HG02623 (cell line): ENCODE measurements around the gene FUT9.

Source experiments
- ATAC-seq: cut with Tn5 transposase; IDR thresholded peaks from one replicate; pipeline ENCODE4 v1.9.1; 2021; ENCODE audit warnings: moderate library complexity; ENCODE audit not compliant: unreplicated experiment

The FUT9 gene

GRCh38 chr6:96066376-96066775 lies 50.6 kb downstream of the FUT9 start:
- ATAC-seq: no peak

GRCh38 chr6:96073555-96073954 lies 57.8 kb downstream of the FUT9 start:
- no peak for ATAC-seq

DNA sequence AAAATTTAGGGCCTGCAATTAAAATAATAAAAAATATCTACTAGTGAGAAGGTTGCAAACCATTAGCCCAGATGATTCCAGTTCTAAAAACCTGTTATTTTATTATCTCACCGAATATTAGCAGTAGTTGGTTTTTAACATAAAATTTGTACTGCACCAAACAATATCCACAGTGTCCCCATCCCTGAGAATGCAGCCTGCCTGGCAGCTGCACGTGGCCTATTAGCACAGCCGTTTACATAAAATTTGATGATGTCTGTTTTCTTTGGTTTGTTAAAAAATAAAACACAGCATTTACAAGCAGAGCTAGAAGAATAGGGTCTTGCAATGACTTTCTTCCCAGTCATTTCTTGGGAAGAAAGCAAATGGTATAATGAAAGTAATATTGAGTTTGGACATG lies 58.2 kb downstream of the FUT9 start:
- no peak for ATAC-seq

DNA sequence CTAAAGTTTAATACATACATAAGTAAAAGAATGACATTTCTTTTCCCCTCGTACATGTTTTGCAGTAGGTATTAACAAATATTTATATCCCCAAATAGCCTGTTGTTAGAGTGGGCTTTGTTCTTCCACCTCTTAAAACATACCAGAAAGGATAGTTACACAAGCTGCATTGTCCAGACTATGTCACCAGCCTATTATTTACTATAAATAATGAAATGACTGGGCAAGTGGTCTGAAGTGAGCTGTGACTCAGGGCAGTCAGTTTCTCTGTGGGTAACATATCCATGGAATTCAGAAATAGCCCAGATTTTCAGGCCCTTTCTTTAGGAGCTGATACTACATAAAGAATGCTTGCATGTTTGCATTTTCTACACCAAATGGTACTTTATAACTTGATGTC lies 60.1 kb downstream of the FUT9 start:
- ATAC-seq: no peak

GRCh38 chr6:96086745-96087144 lies 71.0 kb downstream of the FUT9 start:
- no peak for ATAC-seq

DNA sequence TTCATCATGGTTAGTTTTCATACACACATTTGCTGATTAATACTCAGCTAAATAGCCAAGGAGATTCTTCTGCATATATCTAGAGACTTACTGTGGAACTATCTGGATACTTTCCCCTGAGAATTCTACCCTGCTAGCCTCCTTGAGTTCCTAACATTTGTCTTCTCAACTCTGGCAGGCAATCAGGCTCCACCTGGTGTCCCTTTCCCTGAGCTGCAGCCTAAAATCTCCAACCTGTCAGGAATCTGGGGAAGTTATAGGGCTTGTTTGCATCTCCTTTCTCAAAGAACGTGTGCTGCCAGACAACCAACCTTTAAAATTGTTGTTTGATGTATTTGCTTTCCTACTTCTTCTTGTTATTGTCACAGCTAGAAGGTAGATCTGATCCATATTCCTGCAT lies 73.4 kb downstream of the FUT9 start:
- ATAC-seq: no peak

DNA sequence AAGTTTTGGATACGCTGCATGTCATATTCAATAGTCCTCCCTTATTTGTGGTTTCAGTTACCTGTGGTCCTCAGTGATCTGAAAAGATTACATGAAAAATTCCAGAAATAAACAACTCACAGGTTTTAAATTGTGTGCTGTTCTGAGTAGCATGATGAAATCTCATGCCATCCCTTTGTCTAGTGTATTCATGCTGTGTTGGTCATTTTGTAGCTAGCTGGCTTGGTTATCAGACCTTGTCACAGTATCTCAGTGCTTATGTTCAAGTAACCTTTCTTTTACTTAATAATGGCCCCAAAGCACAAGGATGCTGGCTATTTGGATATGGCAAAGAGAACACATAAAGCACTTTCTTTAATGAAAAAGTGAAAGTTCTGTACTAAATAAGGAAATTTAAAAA lies 78.3 kb downstream of the FUT9 start:
- no peak for ATAC-seq

DNA sequence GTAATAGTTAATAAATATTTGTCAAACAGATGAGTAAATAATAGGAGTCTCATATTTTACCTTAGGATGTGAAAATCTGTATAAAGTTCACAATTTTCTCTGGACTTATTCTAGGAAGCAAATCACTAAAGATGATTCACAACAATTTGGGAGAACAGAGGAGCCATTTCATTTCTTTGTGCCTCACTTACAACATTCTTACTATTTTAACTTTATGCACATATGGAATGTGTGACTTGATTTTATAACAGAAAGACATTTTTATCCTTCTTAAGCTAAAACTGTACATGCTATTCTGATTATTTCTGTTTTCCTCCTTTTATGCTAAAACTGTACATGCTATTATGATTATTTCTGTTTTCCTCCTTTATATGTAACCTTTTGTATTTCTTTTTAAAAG lies 83.3 kb downstream of the FUT9 start:
- ATAC-seq: no peak

GRCh38 chr6:96101564-96101963 lies 85.8 kb downstream of the FUT9 start:
- no peak for ATAC-seq

- no peak for ATAC-seq
Measured at GRCh38 chr6:96104910-96105309, 89.1 kb downstream of the FUT9 start.

DNA sequence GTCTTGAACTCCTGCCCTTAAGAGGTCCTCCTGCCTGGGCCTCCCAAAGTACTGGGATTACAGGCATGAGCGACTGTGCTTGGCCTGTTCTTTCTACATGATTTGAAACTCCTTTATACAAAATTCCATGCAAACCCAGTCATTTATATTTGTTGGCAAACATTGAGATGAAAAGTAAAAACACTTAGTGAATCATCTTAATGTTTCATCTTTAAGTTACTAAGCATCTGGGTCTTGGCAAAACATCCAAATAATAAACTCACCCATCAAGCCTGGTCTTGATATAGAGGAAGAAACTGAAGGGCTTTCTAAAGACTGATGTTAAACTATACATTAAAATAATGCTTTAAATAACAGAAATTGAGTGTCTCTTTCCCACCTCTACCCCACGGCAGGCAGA lies 95.1 kb downstream of the FUT9 start:
- no peak for ATAC-seq

GRCh38 chr6:96116674-96117073 lies 100.9 kb downstream of the FUT9 start:
- ATAC-seq: no peak

GRCh38 chr6:96124778-96125177 lies 109.0 kb downstream of the FUT9 start:
- ATAC-seq: no peak

DNA sequence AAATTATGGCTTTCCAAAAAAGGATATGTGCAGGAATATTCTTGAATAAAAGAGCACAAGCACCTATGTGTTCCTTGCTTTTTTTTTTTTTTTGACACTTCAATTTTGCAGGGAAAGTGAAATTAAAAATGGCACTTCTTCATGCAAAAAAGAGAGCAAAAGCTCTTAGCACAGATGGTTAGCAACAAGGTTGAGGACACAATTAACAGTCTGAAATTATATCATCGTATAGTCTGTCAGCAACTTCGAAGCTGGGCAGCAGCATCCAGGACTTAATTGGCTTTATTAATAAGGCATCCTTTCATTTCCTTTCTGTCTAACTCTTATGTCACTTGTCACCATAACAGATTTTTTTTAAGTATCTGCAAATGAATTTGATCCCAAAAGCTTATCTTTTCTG lies 122.6 kb downstream of the FUT9 start:
- ATAC-seq: no peak

DNA sequence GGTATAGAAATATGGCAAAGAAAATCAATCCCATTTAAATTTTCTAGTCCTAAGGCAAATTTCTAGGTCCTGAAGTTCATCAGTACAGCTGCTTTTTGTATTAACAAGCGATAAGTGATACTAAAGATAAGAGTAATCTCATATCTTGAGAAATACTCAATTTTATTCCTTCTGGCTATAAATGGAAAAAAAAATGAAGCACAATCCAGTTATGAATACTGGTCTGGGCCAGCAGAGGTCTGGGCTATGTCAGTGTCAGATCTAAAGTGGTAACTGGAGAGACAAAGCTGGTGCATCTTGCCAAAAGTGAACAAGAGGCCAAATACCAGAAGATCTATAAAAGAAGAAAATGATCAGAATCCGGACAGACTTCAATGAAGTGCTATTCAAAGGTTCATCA lies 126.4 kb downstream of the FUT9 start:
- no peak for ATAC-seq

GRCh38 chr6:96150431-96150830 lies 134.7 kb downstream of the FUT9 start:
- ATAC-seq: no peak

DNA sequence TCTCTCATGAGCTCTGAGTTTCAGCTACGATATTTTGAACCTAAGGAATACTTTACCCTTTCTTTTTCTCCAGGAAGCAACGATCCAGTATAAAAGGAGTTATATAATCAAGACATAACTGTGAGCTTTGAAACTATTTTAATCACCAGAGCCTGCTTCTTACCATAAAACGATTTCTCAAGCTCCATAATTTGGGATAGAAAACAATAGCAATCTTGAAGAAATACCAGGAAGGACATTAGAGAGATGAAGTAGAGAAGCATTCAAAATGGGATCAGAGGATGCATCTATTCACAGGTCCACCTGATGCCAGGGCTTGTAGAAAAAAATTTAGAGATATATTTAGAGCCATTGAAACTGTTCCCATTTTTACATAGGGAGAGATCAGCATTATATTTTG lies 135.9 kb downstream of the FUT9 start:
- no peak for ATAC-seq

GRCh38 chr6:96152114-96152708 lies 136.4 kb downstream of the FUT9 start:
- no peak for ATAC-seq

DNA sequence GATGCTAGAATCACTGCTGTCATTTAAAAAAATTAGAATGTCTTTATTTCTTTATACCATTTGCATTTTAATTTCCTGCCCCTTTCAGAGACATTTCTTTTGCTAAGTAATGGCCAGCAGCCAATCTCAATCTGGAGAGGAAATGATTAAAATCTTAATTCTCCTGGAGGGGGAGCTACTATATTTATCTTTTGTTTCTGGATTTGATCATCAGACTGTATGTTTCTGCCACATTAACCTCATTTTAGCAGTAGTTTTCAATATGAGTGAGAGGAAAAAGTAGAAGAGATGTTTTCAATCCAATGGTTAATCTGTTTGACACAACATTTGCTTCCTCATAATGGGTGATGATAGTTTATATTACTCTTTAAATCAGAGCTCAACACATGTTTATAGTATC lies 138.0 kb downstream of the FUT9 start:
- no peak for ATAC-seq

GRCh38 chr6:96156425-96156824 lies 140.7 kb downstream of the FUT9 start:
- no peak for ATAC-seq

- peak; percentile 81 for ATAC-seq
Measured at GRCh38 chr6:96157018-96157565, 141.3 kb downstream of the FUT9 start.

GRCh38 chr6:96162711-96163120 lies 146.9 kb downstream of the FUT9 start:
- ATAC-seq: no peak

DNA sequence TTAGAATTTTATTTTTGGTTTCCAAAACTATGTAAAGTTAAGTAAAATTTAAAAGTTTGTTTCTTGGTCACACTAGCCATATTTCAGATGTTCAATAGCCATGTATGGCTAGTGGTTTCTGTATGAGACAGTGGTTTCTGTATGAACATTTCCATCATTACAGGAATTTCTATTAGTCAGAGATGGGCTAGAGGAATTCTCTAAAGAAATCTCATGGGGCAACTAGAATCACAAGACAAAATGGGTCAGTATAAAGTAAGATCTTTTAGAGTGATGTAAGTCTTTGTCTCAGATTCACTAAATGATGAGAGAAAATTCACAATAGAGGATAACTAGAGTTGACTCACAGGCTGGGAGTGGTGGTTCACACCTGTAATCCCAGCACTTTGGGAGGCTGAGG lies 149.0 kb downstream of the FUT9 start:
- no peak for ATAC-seq
